H9 (cell line): ENCODE results near the gene CKMT2. TPM values are rescaled to one million over a fixed set of nuclear protein-coding genes. Genes with fewer than 3 reads are reported as not detected.

Experiments
- DNase-seq: peaks from one replicate; pipeline ENCODE4 v3.0.0-alpha.2; 2017
- H2AFZ ChIP-seq: one replicate; pipeline ENCODE4 v1.6.1; 2013; ENCODE audit warnings: mild to moderate bottlenecking, low read length, control low read depth, moderate library complexity
- H2AK5ac ChIP-seq: 2 replicates; pipeline ENCODE4 v1.6.1; 2013; ENCODE audit warnings: low read length, control low read depth, mixed read lengths; ENCODE audit not compliant: insufficient read length
- H2BK120ac ChIP-seq: one replicate; pipeline ENCODE4 v1.6.1; 2013; ENCODE audit warnings: low read depth, mild to moderate bottlenecking, low read length, control low read depth, inconsistent platforms; ENCODE audit not compliant: poor library complexity, severe bottlenecking
- H2BK12ac ChIP-seq: 2 replicates; pipeline ENCODE4 v1.6.1; 2013; ENCODE audit warnings: low read length, control low read depth, mixed read lengths, low read depth; ENCODE audit not compliant: insufficient read length
- H2BK15ac ChIP-seq: 2 replicates; pipeline ENCODE4 v1.6.1; 2013; ENCODE audit warnings: low read depth, low read length, control low read depth
- H2BK20ac ChIP-seq: one replicate; pipeline ENCODE4 v1.6.1; 2013; ENCODE audit warnings: low read depth, mild to moderate bottlenecking, low read length, control low read depth, inconsistent platforms; ENCODE audit not compliant: poor library complexity, severe bottlenecking
- H2BK5ac ChIP-seq: 2 replicates; pipeline ENCODE4 v1.6.1; 2013; ENCODE audit warnings: low read length, control low read depth, mixed read lengths; ENCODE audit not compliant: insufficient read length
- H3K14ac ChIP-seq: 2 replicates; pipeline ENCODE4 v1.6.1; 2013; ENCODE audit warnings: low read length, control low read depth; ENCODE audit not compliant: insufficient read depth
- H3K18ac ChIP-seq: 2 replicates; pipeline ENCODE4 v1.6.1; 2013; ENCODE audit warnings: low read depth, mild to moderate bottlenecking, mixed read lengths, low read length, control low read depth; ENCODE audit not compliant: insufficient read length
- H3K23ac ChIP-seq: 2 replicates; pipeline ENCODE4 v1.6.1; 2013; ENCODE audit warnings: low read length, control low read depth, mixed read lengths, low read depth; ENCODE audit not compliant: insufficient read length
- H3K23me2 ChIP-seq: 2 replicates; pipeline ENCODE4 v1.6.1; 2013; ENCODE audit warnings: low read depth, mild to moderate bottlenecking, mixed read lengths, low read length, control low read depth; ENCODE audit not compliant: insufficient read length, poor library complexity, severe bottlenecking
- H3K27ac ChIP-seq: 2 replicates; pipeline ENCODE4 v1.5.1; 2013; ENCODE audit warnings: low read length, control low read depth, mixed read lengths, low read depth; ENCODE audit not compliant: insufficient read length
- H3K27me3 ChIP-seq: 2 replicates; pipeline ENCODE4 v1.6.1; 2013; ENCODE audit warnings: low read length, control low read depth, inconsistent platforms; ENCODE audit not compliant: insufficient read depth
- H3K4ac ChIP-seq: 2 replicates; pipeline ENCODE4 v1.6.1; 2013; ENCODE audit warnings: low read depth, mild to moderate bottlenecking, control low read depth, inconsistent platforms, low read length, moderate library complexity
- H3K4me1 ChIP-seq: 2 replicates; pipeline ENCODE4 v1.6.1; 2013; ENCODE audit warnings: low read length, control low read depth, inconsistent platforms; ENCODE audit not compliant: insufficient read depth
- H3K4me2 ChIP-seq: 2 replicates; pipeline ENCODE4 v1.6.1; 2013; ENCODE audit warnings: low read length, control low read depth, mixed read lengths; ENCODE audit not compliant: insufficient read length, insufficient read depth
- H3K56ac ChIP-seq: 2 replicates; pipeline ENCODE4 v1.6.1; 2013; ENCODE audit warnings: low read depth, mild to moderate bottlenecking, mixed read lengths, low read length, control low read depth; ENCODE audit not compliant: insufficient read length
- H3K79me1 ChIP-seq: 2 replicates; pipeline ENCODE4 v1.6.1; 2013; ENCODE audit warnings: low read depth, mild to moderate bottlenecking, moderate library complexity, low read length, control low read depth, inconsistent platforms; ENCODE audit not compliant: insufficient read depth, poor library complexity, severe bottlenecking
- H3K79me2 ChIP-seq: 2 replicates; pipeline ENCODE4 v1.6.1; 2013; ENCODE audit warnings: low read length, control low read depth, inconsistent platforms; ENCODE audit not compliant: insufficient read depth
- H3K9ac ChIP-seq: 2 replicates; pipeline ENCODE4 v1.6.1; 2013; ENCODE audit warnings: low read length, control low read depth, mixed read lengths; ENCODE audit not compliant: insufficient read length; ENCODE audit errors: extremely low read depth
- H3K9me3 ChIP-seq: one replicate; pipeline ENCODE4 v1.6.1; 2013; ENCODE audit warnings: low read depth, low read length, inconsistent platforms; ENCODE audit not compliant: control insufficient read depth
- H3T11ph ChIP-seq: one replicate; pipeline ENCODE4 v1.6.1; 2013; ENCODE audit warnings: mild to moderate bottlenecking, low read length, control low read depth, inconsistent platforms
- H4K20me1 ChIP-seq: one replicate; pipeline ENCODE4 v1.6.1; 2013; ENCODE audit not compliant: control insufficient read depth, insufficient read length, insufficient read depth
- H4K5ac ChIP-seq: 2 replicates; pipeline ENCODE4 v1.6.1; 2013; ENCODE audit warnings: low read depth, mild to moderate bottlenecking, mixed read lengths, low read length, control low read depth; ENCODE audit not compliant: insufficient read length
- H4K8ac ChIP-seq: replicated peaks from 2 replicates; pipeline ENCODE4 v1.6.1; 2013; ENCODE audit warnings: low read length, control low read depth, mixed read lengths, low read depth; ENCODE audit not compliant: insufficient read length
- H4K91ac ChIP-seq: 2 replicates; pipeline ENCODE4 v1.6.1; 2013; ENCODE audit warnings: low read depth, mild to moderate bottlenecking, moderate library complexity, mixed read lengths, low read length, control low read depth; ENCODE audit not compliant: insufficient read length
- H3K27ac Mint-ChIP-seq, 3 experiments: 2 replicates in 2 of 3; 3 replicates in 1 of 3; pipeline ENCODE4 v1.8.0; 2020 to 2021; ENCODE audit warnings: mixed read lengths in 3 of 3, mild to moderate bottlenecking in 1 of 3, moderate library complexity in 1 of 3
- H3K27me3 Mint-ChIP-seq: 2 replicates; pipeline ENCODE4 v1.8.0; 2021; ENCODE audit warnings: low read depth, mild to moderate bottlenecking, moderate library complexity, mixed read lengths
- H3K36me3 Mint-ChIP-seq, 3 experiments: 2 replicates in 2 of 3; 3 replicates in 1 of 3; pipeline ENCODE4 v1.8.0; 2020 to 2021; ENCODE audit warnings: low read depth in 3 of 3, mixed read lengths in 3 of 3; ENCODE audit not compliant: insufficient read depth in 1 of 3
- H3K4me1 Mint-ChIP-seq, 2 experiments: 2 replicates each; pipeline ENCODE4 v1.8.0; 2020; ENCODE audit warnings: mixed read lengths in 2 of 2
- H3K4me3 Mint-ChIP-seq, 2 experiments: 2 replicates in 1 of 2; 3 replicates in 1 of 2; pipeline ENCODE4 v1.8.0; 2020 to 2021; ENCODE audit warnings: mild to moderate bottlenecking in 2 of 2, mixed read lengths in 2 of 2, moderate library complexity in 1 of 2
- H3K9me3 Mint-ChIP-seq, 2 experiments: 2 replicates in 1 of 2; 3 replicates in 1 of 2; pipeline ENCODE4 v1.8.0; 2020; ENCODE audit warnings: mild to moderate bottlenecking in 2 of 2, mixed read lengths in 2 of 2, moderate library complexity in 1 of 2
- CTCF ChIP-seq: fragments of 200-600 bp; sonication (generic); conservative IDR thresholded peaks from 3 replicates; pipeline ENCODE4 v1.8.0; 2021; ENCODE audit warnings: antibody characterized with exemption, mild to moderate bottlenecking
- WGBS: extraction: QIAGEN DNeasy Blood & Tissue Kit; methylation state at CpG from one replicate; pipeline ENCODE4 v1.1.7; 2013; ENCODE audit warnings: missing lambda C conversion rate, low lambda C conversion rate, mixed read lengths; ENCODE audit not compliant: insufficient read length; ENCODE audit errors: extremely low coverage; 5-methylcytosine and 5-hydroxymethylcytosine counted together
- total RNA-seq: library from RNA; stranded (reverse); gene quantifications from 2 replicates; pipeline ENCODE4 v1.2.1, GENCODE V29; 2021

The CKMT2 gene
- total RNA-seq, 1 experiment from 2014 or later, result 1.8 TPM

GRCh38 chr5:81192373-81192750 lies 40.8 kb upstream of the CKMT2 start:
- H4K5ac ChIP-seq, result no peak overlapping the region
- no peaks in the 10 kb centered on the region for H3K79me1 ChIP-seq
- H3T11ph ChIP-seq, result no peak overlapping the region
- H2BK12ac ChIP-seq, result no peak overlapping the region
- no peak overlapping the region for H3K4ac ChIP-seq
- Mint-ChIP-seq H3K4me1 (peaks cover 25 to 26% of the 10 kb centered on the region in 2 experiments), H3K27me3 (peaks cover 3% of the 10 kb centered on the region), H3K9me3 (no peaks in the 10 kb centered on the region; a peak in 2 of 5 replicates), H3K36me3 (no peaks in the 10 kb centered on the region), H3K27ac (no peak overlapping the region), H3K4me3 (no peak overlapping the region)
- no peak overlapping the region for H2BK120ac ChIP-seq
- H2BK5ac ChIP-seq, result no peak overlapping the region
- H3K23me2 ChIP-seq, result no peaks in the 10 kb centered on the region
- peak; percentile 49 for DNase-seq
- H3K9ac ChIP-seq, result no peak overlapping the region
- no peak overlapping the region for H2AK5ac ChIP-seq
- no peaks in the 10 kb centered on the region for H3K9me3 ChIP-seq
- H3K4me1 ChIP-seq, result no peaks in the 10 kb centered on the region
- no peak overlapping the region for H2AFZ ChIP-seq
- no peak overlapping the region for H2BK20ac ChIP-seq
- H3K56ac ChIP-seq, result no peak overlapping the region
- no peak overlapping the region for H2BK15ac ChIP-seq
- no peak overlapping the region for H3K18ac ChIP-seq
- H4K91ac ChIP-seq, result no peak overlapping the region
- peak; percentile 49; the same call in 2 of the 3 replicates for TF ChIP-seq CTCF
- no peak overlapping the region for H3K4me2 ChIP-seq
- no peak overlapping the region for H3K14ac ChIP-seq
- H3K27me3 ChIP-seq, result no peaks in the 10 kb centered on the region
- no peaks in the 10 kb centered on the region for H4K20me1 ChIP-seq
- H3K27ac ChIP-seq, result no peak overlapping the region
- H3K23ac ChIP-seq, result no peak overlapping the region
- no peaks in the 10 kb centered on the region for H3K79me2 ChIP-seq
- H4K8ac ChIP-seq, result no peak overlapping the region
- whole genome bisulfite sequencing, result no CpG with 5 or more reads among the region's 8 CpGs
